Mucosa of stomach (tissue), 1 donor: ENCODE measurements around the gene PRKCSH.
"Not testable (repeated sequence)": the region's sequence is repeated elsewhere in the genome, so short reads cannot be mapped to it uniquely, and the experiment has no call there.

Experiments
- H3K27me3 ChIP-seq: one replicate; pipeline ENCODE4 v1.7.0; 2013; ENCODE audit warnings: mild to moderate bottlenecking, low read length; ENCODE audit not compliant: control insufficient read depth, insufficient read depth
- H3K36me3 ChIP-seq: one replicate; pipeline ENCODE4 v1.7.0; 2013; ENCODE audit warnings: low read length; ENCODE audit not compliant: control insufficient read depth, insufficient read depth
- H3K4me1 ChIP-seq: one replicate; pipeline ENCODE4 v1.7.0; 2013; ENCODE audit warnings: mild to moderate bottlenecking, low read length; ENCODE audit not compliant: control insufficient read depth, insufficient read depth
- H3K4me3 ChIP-seq: one replicate; pipeline ENCODE4 v1.7.0; 2013; ENCODE audit warnings: low read length
- H3K9ac ChIP-seq: one replicate; pipeline ENCODE4 v1.7.0; 2013; ENCODE audit warnings: mild to moderate bottlenecking, low read length, moderate library complexity
- H3K9me3 ChIP-seq: one replicate; pipeline ENCODE4 v1.7.0; 2013; ENCODE audit warnings: mild to moderate bottlenecking, low read length, moderate library complexity; ENCODE audit not compliant: control insufficient read depth
- donor health status: Pancreatic carcinoma.

Gene PRKCSH

DNA sequence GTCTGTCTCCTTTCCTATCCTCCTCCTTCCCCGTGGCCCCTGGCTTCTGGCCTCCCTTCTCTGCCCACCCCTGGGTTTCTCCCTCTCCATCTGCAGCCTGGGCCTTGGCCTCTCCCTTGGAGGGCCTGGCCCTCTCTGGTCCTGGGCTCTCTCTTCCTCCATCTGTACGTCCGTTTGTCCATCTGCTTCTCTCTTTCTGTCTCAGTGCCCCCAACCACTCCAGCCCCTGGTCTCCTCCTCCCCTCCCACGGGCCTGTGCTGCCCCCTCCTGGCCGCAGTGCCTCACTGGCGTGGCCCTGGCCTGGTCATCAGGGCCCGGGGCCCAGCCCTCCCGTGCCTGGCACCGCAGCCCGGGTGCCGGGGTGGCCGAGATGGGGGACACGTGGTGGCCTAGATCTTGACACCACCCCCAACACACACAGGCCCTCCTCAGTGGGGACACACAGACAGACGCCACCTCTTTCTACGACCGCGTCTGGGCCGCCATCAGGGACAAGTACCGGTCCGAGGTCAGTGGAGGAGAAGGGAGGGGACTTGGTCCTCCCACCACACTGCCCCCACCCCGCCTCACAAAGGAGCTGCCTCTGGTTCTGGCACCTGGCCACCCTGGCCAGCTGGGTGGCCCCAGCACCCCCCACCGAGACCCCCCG lies 11.3 kb downstream of the PRKCSH start:
- Histone ChIP-seq H3K36me3 (no peaks in the 10 kb centered on the region), H3K27me3 (peaks cover under 1% of the 10 kb centered on the region), H3K9ac (no peak overlapping the region), H3K4me1 (no peaks in the 10 kb centered on the region), H3K9me3 (no peaks in the 10 kb centered on the region), H3K4me3 (no peak overlapping the region)

- no peaks in the 10 kb centered on the region for H3K36me3 ChIP-seq
- no peak overlapping the region for H3K4me3 ChIP-seq
- peaks cover 2% of the 10 kb centered on the region for H3K27me3 ChIP-seq
- no peaks in the 10 kb centered on the region for H3K9me3 ChIP-seq
- H3K4me1 ChIP-seq = no peaks in the 10 kb centered on the region
- no peak overlapping the region for H3K9ac ChIP-seq
These were observed 12.2 kb downstream of the PRKCSH start for GRCh38 chr19:11447347-11448262.

- Histone ChIP-seq H3K9me3 (no peaks in the 10 kb centered on the region), H3K27me3 (peaks cover 2% of the 10 kb centered on the region), H3K4me1 (no peaks in the 10 kb centered on the region), H3K9ac (no peak overlapping the region), H3K36me3 (no peaks in the 10 kb centered on the region), H3K4me3 (no peak overlapping the region)
These were observed 13.0 kb downstream of the PRKCSH start for GRCh38 chr19:11448410-11448809.

DNA sequence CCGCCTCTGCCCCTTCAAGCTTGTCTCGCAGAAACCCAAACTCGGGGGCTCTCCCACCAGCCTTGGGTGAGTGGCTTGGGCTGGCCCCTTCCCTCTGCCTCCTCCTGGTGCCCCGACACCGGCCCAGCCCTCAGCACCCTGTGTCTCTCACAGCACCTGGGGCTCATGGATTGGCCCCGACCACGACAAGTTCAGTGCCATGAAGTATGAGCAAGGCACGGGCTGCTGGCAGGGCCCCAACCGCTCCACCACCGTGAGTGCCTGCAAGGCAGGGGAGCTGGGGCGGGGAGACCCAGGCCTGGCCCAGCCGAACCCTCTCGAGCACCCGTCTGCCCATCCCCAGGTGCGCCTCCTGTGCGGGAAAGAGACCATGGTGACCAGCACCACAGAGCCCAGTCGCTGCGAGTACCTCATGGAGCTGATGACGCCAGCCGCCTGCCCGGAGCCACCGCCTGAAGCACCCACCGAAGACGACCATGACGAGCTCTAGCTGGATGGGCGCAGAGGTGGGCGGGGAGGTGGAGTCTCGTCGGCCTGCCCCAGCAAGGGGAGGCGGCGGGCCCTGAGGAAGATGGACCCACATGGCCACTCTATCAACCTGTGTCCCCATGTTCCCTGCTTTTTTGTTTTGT lies 13.6 kb downstream of the PRKCSH start:
- H3K27me3 ChIP-seq = peaks cover 2% of the 10 kb centered on the region
- H3K4me1 ChIP-seq = no peaks in the 10 kb centered on the region
- H3K9ac ChIP-seq = no peak overlapping the region
- H3K4me3 ChIP-seq = no peak overlapping the region
- H3K36me3 ChIP-seq = no peaks in the 10 kb centered on the region
- no peaks in the 10 kb centered on the region for H3K9me3 ChIP-seq

GRCh38 chr19:11450570-11451326 lies 15.3 kb downstream of the PRKCSH start:
- H3K9me3 ChIP-seq = no peaks in the 10 kb centered on the region
- H3K4me1 ChIP-seq = no peaks in the 10 kb centered on the region
- H3K4me3 ChIP-seq = no peak overlapping the region
- H3K27me3 ChIP-seq = peaks cover 2% of the 10 kb centered on the region
- H3K36me3 ChIP-seq = no peaks in the 10 kb centered on the region
- no peak overlapping the region for H3K9ac ChIP-seq

- no peak overlapping the region for H3K4me3 ChIP-seq
- H3K9me3 ChIP-seq = no peaks in the 10 kb centered on the region
- H3K9ac ChIP-seq = no peak overlapping the region
- H3K4me1 ChIP-seq = no peaks in the 10 kb centered on the region
- H3K27me3 ChIP-seq = peaks cover 2% of the 10 kb centered on the region
- no peaks in the 10 kb centered on the region for H3K36me3 ChIP-seq
These were observed 16.0 kb downstream of the PRKCSH start for GRCh38 chr19:11451327-11451870.

DNA sequence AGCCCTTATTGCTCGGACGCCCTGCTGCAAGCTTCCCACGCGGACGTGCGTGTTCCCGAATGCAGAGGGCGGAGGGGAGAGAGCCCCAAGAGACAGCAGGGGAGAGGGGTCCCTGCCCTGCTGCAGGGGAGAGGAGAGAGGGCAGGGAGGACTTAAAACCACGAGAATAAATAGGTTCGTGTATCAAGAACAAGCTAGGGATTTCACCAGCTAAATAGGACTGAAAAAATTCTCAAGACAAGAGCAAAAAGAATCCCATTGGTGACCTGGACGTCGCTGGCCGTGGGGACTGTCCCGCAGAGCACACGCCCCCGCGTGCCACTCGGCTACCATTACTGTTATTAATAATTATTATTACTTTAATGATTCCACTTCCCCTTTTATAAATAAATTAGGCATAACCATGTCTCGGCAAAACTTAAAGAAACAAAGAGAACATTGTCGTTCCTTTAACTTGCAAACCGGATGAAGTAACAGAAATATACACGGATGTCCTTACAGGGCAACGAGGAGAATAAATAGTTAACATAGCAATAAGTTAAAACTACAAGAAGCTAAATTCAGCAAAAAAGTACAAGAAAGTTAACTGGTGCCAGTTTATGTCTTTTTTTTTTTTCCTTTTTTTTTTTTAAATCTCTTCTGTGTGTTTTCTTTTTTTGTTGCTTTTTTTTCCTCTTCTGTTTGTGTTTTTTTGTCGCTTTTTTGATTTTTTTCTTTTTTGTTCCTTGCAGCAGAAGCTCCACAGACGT lies 16.6 kb downstream of the PRKCSH start:
- H3K9me3 ChIP-seq = no peaks in the 10 kb centered on the region
- H3K9ac ChIP-seq = no peak overlapping the region
- peaks cover 2% of the 10 kb centered on the region for H3K27me3 ChIP-seq
- H3K4me1 ChIP-seq = no peaks in the 10 kb centered on the region
- no peaks in the 10 kb centered on the region for H3K36me3 ChIP-seq
- no peak overlapping the region for H3K4me3 ChIP-seq

DNA sequence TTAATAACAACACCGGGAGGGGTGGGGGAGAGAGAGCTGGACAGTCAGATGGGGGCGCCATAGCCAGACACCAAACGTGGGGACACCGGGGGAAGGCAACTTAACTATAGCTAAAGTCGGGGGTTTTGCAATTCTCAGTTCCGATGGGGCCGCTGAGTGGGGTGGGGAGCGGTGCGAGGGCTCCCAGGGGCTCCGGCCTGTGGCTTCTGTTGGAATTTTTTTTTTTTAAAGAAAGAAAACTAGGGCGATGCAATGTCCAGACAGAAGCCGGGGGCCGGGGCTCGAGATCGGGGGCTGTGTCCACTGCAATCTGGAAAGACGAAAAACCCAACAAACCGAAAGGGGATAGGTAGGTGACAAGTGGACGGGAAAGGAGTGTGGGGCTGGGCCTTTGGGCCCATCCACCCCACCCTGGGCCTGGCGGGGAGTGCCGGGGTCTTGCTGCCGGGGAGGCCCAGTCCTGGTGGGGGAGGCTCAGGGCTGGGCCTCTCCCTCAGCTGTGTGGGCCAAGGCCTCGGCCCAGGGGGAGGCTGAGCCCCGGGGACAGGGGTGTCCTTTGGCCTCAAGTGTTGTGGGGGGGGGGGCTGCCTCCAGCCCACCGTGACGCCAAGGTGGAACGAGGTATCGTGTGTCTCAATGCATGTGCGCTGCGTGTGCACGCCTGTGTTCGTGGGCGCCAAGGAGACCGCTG lies 17.3 kb downstream of the PRKCSH start:
- no peak overlapping the region for H3K4me3 ChIP-seq
- H3K9me3 ChIP-seq = no peaks in the 10 kb centered on the region
- no peaks in the 10 kb centered on the region for H3K4me1 ChIP-seq
- H3K36me3 ChIP-seq = no peaks in the 10 kb centered on the region
- H3K9ac ChIP-seq = no peak overlapping the region
- H3K27me3 ChIP-seq = peaks cover 2% of the 10 kb centered on the region

DNA sequence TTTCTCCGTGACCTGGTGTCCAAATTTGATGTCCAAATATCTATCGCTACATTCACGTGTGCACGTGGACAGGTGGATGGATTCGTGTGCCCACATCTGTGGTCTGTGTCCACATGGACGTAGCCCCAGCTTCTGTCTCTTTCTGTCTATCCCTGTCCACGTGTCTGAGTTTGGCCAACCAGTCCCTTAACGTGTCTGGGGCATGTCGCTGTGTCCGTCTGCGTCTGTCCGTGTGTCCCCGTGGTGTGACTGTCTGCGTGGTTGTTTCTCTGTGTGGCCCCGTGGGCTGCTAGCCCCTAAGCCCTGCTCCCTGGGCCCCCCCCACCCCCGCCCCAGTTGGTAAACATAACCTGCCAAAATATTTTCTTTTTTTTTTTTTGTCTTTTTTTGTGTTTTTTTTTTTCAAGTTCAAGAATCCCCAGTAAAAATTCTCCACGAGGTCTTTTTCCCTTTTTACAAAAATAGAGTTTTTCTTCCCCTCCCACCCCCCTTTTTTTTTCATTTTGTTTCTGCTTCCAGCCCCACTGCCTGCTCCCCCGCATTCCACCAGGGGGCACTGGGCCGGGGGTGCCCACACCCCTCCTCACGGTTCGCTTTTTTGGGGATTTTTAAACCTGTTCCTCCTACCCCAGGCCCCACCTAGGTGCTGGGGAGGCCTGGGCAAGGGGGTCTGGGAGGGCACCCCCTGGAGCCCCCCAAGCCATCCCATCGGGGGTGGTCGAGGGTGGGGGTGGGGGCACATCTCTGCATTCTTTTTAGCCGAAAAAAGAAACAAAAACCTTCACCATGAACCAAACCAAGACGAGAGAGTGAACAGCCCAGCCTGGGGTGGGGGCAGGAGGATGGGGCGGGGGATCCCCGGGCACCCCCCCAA lies 18.3 kb downstream of the PRKCSH start:
- no peak overlapping the region for H3K9ac ChIP-seq

DNA sequence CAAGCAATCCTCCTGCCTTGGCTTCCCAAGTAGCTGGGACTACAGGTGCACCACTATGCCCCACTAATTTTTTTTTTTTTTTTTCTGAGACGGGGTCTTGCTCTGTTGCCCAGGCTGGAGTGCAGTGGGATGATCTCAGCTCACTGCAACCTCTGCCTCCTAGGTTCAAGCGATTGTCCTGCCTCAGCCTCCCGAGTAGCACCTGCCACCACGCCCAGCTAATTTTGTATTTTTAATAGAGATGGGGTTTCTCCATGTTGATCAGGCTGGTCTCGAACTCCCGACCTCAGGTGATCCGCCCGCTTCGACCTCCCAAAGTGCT lies 19.8 kb downstream of the PRKCSH start:
- H3K9me3 ChIP-seq, H3K36me3 ChIP-seq, H3K4me3 ChIP-seq, H3K9ac ChIP-seq, H3K27me3 ChIP-seq, H3K4me1 ChIP-seq: not testable (repeated sequence)

More for the DNA sequence above, 18.3 kb downstream of the PRKCSH start:
- Histone ChIP-seq H3K4me1 (no peaks in the 10 kb centered on the region), H3K9me3 (no peaks in the 10 kb centered on the region), H3K27me3 (peaks cover 2% of the 10 kb centered on the region), H3K4me3 (no peak overlapping the region), H3K36me3 (no peaks in the 10 kb centered on the region)
